ENCODE data around the gene RNF169. TPM values are rescaled to one million over a fixed set of nuclear protein-coding genes. Genes with fewer than 3 reads are reported as not detected.

Gene RNF169
- total and polyA plus RNA-seq, 9 of the 15 experiments (the other 6 are each of a cell fraction or from before 2014, with no cell fraction given): 0.68 to 18.1 (median 10.1) TPM

GRCh38 chr11:74749127-74749964 lies 697 bp downstream of the RNF169 start (continued):
- TF ChIP-seq ZNF668 (CRISPR knock-in tag; IDR thresholded peaks at IDR 0.05): no peak
- TF ChIP-seq SRSF9 (IDR thresholded peaks at IDR 0.05; ENCODE audit: borderline replicate concordance, low read depth, low read length): no peak
- TF ChIP-seq XRCC4 (IDR thresholded peaks at IDR 0.05; ENCODE audit: extremely low read depth, insufficient read depth, insufficient read length): no peak
- no peak for TF ChIP-seq NR1H2 (CRISPR knock-in tag; IDR thresholded peaks at IDR 0.05)

DNA sequence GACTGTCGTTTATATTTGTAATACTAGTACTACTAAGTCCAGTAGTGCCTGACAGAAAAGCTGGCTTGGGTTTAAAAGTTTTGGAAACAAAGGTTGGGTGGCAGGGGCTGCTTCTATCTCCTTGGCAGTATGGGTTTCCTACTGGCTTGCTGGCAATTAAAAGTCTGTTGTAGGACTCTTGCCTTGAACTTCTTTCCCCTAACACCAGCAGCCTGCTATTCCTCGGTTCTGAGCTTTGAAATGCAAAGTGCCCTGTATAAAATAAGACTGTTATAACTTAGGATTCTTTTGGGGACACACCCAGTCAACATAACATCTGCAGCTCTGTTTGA lies 1.3 kb downstream of the RNF169 start:
- peak overlapping the region; percentile 82 to 99; a peak in 3 of 4 replicates for H3K9ac ChIP-seq (ENCODE audit: insufficient read depth in 1 of 2, low read depth in 2 of 2, low read length in 2 of 2)
- H4K20me1 ChIP-seq (replicated peaks; ENCODE audit: control insufficient read depth, insufficient read depth, low read length): no peaks in the 10 kb centered on the region
- POLR2A ChIA-PET: interaction anchor here (0.6 to 1.4 kb wide), 4 partner anchors 8 to 455 kb away, joined by 3 to 4 read pairs (median 4); no protein-coding TSS in a partner anchor
- TSS peak; percentile 75 for BruUV-seq (replicated peaks)
- CTCF ChIA-PET (ENCODE audit: low intra/inter-chr PET ratio): no interaction called here
- peak overlapping the region; percentile 71 for H3K4me3 ChIP-seq
- DNase-seq (ENCODE audit: extremely low read depth in 1 of 4, low spot score in 3 of 4) (peak in 1 of 4 experiments; percentile 14), FAIRE-seq (peak; percentile 19), ATAC-seq (no peak)
- H3K79me2 ChIP-seq (ENCODE audit: control insufficient read depth, insufficient read depth, low read length): peaks cover 62% of the 10 kb centered on the region
- peak overlapping the region; percentile 96 for H3K4me2 ChIP-seq (ENCODE audit: insufficient read depth, low read length)
- WGBS (ENCODE audit: insufficient coverage, low coverage, missing lambda C conversion rate): 0% methylated on average over 2 of the region's 2 CpGs
- H2AFZ ChIP-seq (ENCODE audit: low read depth, low read length): peak overlapping the region; percentile 98; the same call in 1 of the 2 replicates
- H3K9me3 ChIP-seq (replicated peaks; ENCODE audit: control insufficient read depth, insufficient read depth, low read depth, low read length): no peaks in the 10 kb centered on the region
- in situ Hi-C loops (cut with MboI) (no loop called here), intact Hi-C loops (cut with micrococcal nuclease) (no loop called here)
- H3K27ac ChIP-seq (ENCODE audit: extremely low read depth, low read depth, low read length): peak overlapping the region; percentile 92
- H3K27me3 ChIP-seq (ENCODE audit: control insufficient read depth in 2 of 2, insufficient read depth in 2 of 2, low read length in 2 of 2): no peaks in the 10 kb centered on the region
- no peaks in the 10 kb centered on the region for H3K9me1 ChIP-seq (ENCODE audit: control insufficient read depth, insufficient read depth, low read length)
- H3K4me1 ChIP-seq (replicated peaks in 1 of 2; ENCODE audit: control insufficient read depth in 2 of 2, insufficient read depth in 2 of 2, low read length in 2 of 2): peaks cover 14 to 23% of the 10 kb centered on the region in 2 experiments; a peak in 4 of 5 replicates
- peaks cover 8% of the 10 kb centered on the region; the same call in 1 of the 3 replicates for H3K36me3 ChIP-seq (ENCODE audit: control insufficient read depth, insufficient read depth, low read length)
- TF ChIP-seq SMARCB1 (IDR thresholded peaks at IDR 0.05; ENCODE audit: insufficient read length, low read depth): no peak
- no peak for TF ChIP-seq ZNF124 (CRISPR knock-in tag; IDR thresholded peaks at IDR 0.05)
- TF ChIP-seq PHF20 (IDR thresholded peaks at IDR 0.05; ENCODE audit: partially characterized antibody): no peak
- no peak for TF ChIP-seq BMI1 (IDR thresholded peaks at IDR 0.05; ENCODE audit: low read length)
- TF ChIP-seq ZNF347 (CRISPR knock-in tag; IDR thresholded peaks at IDR 0.05; ENCODE audit: low read depth): no peak
- TF ChIP-seq PATZ1 (CRISPR knock-in tag; IDR thresholded peaks at IDR 0.05; ENCODE audit: borderline replicate concordance): no peak
- no peak for TF ChIP-seq ATF6 (CRISPR knock-in tag; IDR thresholded peaks at IDR 0.05)
- TF ChIP-seq MAFK (IDR thresholded peaks at IDR 0.05; ENCODE audit: low read length): no peak
- no peak for TF ChIP-seq YY1 (IDR thresholded peaks at IDR 0.05; ENCODE audit: borderline replicate concordance in 1 of 3, control insufficient read depth in 1 of 3, extremely low read depth in 1 of 3, insufficient read depth in 3 of 3, insufficient read length in 1 of 3, insufficient replicate concordance in 2 of 3, low read depth in 1 of 3, low read length in 2 of 3)
- TF ChIP-seq PTTG1 (tag; IDR thresholded peaks at IDR 0.05; ENCODE audit: low read depth): no peak
- TF ChIP-seq ZBTB1 (CRISPR knock-in tag; IDR thresholded peaks at IDR 0.05; ENCODE audit: borderline replicate concordance, low read depth): no peak

Measured in K562 (cell line).